Loucy (cell line): ENCODE measurements around the gene KLHL17.

Experiments
- EZH2phosphoT487 ChIP-seq: fragments of 200-600 bp; IDR thresholded peaks from 2 replicates; pipeline ENCODE4 v1.6.1; 2018; ENCODE audit warnings: antibody characterized with exemption, mild to moderate bottlenecking, moderate library complexity, borderline replicate concordance
- TF ChIP-seq, protein P1 (sequence below): fragments of 200-600 bp; sonication (generic); conservative IDR thresholded peaks from 2 replicates; pipeline ENCODE4 v1.5.1; 2014; ENCODE audit warnings: mild to moderate bottlenecking, antibody characterized with exemption, low read length

DNA sequence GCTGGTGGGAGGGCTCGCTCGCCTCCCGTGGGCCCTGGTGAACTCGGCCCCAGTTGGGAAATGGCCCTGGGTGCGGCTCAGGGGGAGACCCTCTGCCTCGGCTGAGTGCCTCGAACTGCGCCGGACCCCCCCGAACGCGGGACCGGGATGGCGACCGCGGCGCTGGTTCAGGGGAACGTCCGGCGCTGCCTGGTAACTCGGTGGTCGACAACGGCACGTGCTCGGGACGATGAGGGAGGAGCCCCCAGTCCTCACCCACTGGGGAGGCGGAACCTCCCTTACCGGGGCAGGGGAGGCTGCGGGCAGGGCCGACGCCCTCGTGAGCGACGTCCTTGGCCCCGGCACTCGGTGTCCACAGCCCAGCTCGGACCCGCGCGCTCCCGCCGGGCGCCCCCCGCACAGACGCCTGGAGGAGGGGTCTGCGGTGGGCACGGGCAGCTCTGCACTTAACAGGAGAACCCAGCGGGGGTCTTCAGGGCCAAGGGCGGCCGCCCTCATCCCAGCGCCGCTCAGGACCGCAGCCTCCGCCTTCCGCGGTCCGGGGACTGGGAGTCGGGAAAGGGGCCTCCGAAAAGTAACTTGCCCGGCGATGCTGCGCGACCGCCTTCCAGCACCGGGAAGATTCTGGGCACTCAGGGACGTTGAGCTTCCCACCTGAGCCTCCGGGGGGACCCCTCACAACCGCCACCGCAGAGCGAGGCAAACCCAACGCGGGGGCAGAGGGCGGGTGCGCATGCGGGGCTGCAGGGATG, 37.8 kb downstream of the KLHL17 start:
- TF ChIP-seq, protein P1, sequence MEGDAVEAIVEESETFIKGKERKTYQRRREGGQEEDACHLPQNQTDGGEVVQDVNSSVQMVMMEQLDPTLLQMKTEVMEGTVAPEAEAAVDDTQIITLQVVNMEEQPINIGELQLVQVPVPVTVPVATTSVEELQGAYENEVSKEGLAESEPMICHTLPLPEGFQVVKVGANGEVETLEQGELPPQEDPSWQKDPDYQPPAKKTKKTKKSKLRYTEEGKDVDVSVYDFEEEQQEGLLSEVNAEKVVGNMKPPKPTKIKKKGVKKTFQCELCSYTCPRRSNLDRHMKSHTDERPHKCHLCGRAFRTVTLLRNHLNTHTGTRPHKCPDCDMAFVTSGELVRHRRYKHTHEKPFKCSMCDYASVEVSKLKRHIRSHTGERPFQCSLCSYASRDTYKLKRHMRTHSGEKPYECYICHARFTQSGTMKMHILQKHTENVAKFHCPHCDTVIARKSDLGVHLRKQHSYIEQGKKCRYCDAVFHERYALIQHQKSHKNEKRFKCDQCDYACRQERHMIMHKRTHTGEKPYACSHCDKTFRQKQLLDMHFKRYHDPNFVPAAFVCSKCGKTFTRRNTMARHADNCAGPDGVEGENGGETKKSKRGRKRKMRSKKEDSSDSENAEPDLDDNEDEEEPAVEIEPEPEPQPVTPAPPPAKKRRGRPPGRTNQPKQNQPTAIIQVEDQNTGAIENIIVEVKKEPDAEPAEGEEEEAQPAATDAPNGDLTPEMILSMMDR = peak; percentile 14; the same call in 1 of the 2 replicates
- TF ChIP-seq EZH2phosphoT487 = no peak
